Measurements from ENCODE around the gene GKAP1. TPM values are rescaled to one million over a fixed set of nuclear protein-coding genes. Genes with fewer than 3 reads are reported as not detected.

The GKAP1 gene
- total and polyA plus RNA-seq, 2 of the 13 experiments (the other 11 are each of a cell fraction or from before 2014, with no cell fraction given): 5.6 to 6.1 TPM

GRCh38 chr9:83775932-83776331, 41.6 kb downstream of the GKAP1 start:
- H3K4me3 ChIP-seq (replicated peaks in 1 of 3; ENCODE audit: insufficient read depth in 1 of 3, low read depth in 2 of 3, low read length in 3 of 3): no peak overlapping the region
- H3K4me1 ChIP-seq (ENCODE audit: insufficient read depth, low read length): no peaks in the 10 kb centered on the region
- no peaks in the 10 kb centered on the region for H3K79me2 ChIP-seq (ENCODE audit: insufficient read depth, low read length)
- TF ChIP-seq ZNF30 (CRISPR knock-in tag; IDR thresholded peaks at IDR 0.05): no peak
- no peak for TF ChIP-seq SSRP1 (CRISPR knock-in tag; IDR thresholded peaks at IDR 0.05)
- TF ChIP-seq ZNF468 (CRISPR knock-in tag; IDR thresholded peaks at IDR 0.05): no peak
- no peak for TF ChIP-seq SATB2 (CRISPR knock-in tag; IDR thresholded peaks at IDR 0.05)
- no peak overlapping the region for H3K4me2 ChIP-seq (ENCODE audit: low read depth, low read length)
- H3K9ac ChIP-seq (ENCODE audit: insufficient read depth, low read depth, low read length): no peak overlapping the region
- no peak overlapping the region for H2AFZ ChIP-seq (ENCODE audit: low read length)
- 80% methylated on average over 2 of the region's 2 CpGs for WGBS (ENCODE audit: low lambda C conversion rate)
- intact Hi-C loops (cut with micrococcal nuclease; ENCODE audit: unreplicated experiment): no loop called here
- in situ Hi-C loops (cut with HindIII; ENCODE audit: extremely low pct_ligation_motif_present, low pct_unique_long_range_greater_than_20kb): no loop called here
- BruUV-seq (replicated peaks): no TSS peak
- H3K9me3 ChIP-seq (ENCODE audit: low read length): no peaks in the 10 kb centered on the region
- H3K27ac ChIP-seq (ENCODE audit: extremely low read length, insufficient read depth, low read length): no peak overlapping the region
- ChIA-PET POLR2A (no interaction called here), CTCF (ENCODE audit: low intra/inter-chr PET ratio, low total read pairs) (no interaction called here)
- DNase-seq (ENCODE audit: low spot score) (no peak), FAIRE-seq (no peak), ATAC-seq (no peak)
- no peaks in the 10 kb centered on the region for H4K20me1 ChIP-seq (ENCODE audit: insufficient read depth, low read length)
- H3K36me3 ChIP-seq (replicated peaks in 1 of 2; ENCODE audit: control insufficient read depth in 1 of 2, insufficient read depth in 2 of 2, low read length in 2 of 2): no peaks in the 10 kb centered on the region
- H3K27me3 ChIP-seq (ENCODE audit: control insufficient read depth in 1 of 2, insufficient read depth in 2 of 2, low read length in 2 of 2): no peaks in the 10 kb centered on the region

- Histone ChIP-seq H3K27ac (ENCODE audit: extremely low read length, insufficient read depth, low read length) (no peak overlapping the region), H3K36me3 (replicated peaks in 1 of 2; ENCODE audit: control insufficient read depth in 1 of 2, insufficient read depth in 2 of 2, low read length in 2 of 2) (no peaks in the 10 kb centered on the region), H3K9me3 (ENCODE audit: low read length) (no peaks in the 10 kb centered on the region), H3K27me3 (ENCODE audit: control insufficient read depth in 1 of 2, insufficient read depth in 2 of 2, low read length in 2 of 2) (no peaks in the 10 kb centered on the region), H3K4me1 (ENCODE audit: insufficient read depth, low read length) (no peaks in the 10 kb centered on the region), H2AFZ (ENCODE audit: low read length) (no peak overlapping the region), H3K9ac (ENCODE audit: insufficient read depth, low read depth, low read length) (no peak overlapping the region), H3K4me3 (replicated peaks in 1 of 3; ENCODE audit: insufficient read depth in 1 of 3, low read depth in 2 of 3, low read length in 3 of 3) (no peak overlapping the region), H4K20me1 (ENCODE audit: insufficient read depth, low read length) (no peaks in the 10 kb centered on the region), H3K4me2 (ENCODE audit: low read depth, low read length) (no peak overlapping the region), H3K79me2 (ENCODE audit: insufficient read depth, low read length) (no peaks in the 10 kb centered on the region)
- WGBS (ENCODE audit: low lambda C conversion rate): 98% methylated on average over 6 of the region's 6 CpGs
- in situ Hi-C loops (cut with HindIII; ENCODE audit: extremely low pct_ligation_motif_present, low pct_unique_long_range_greater_than_20kb) (no loop called here), intact Hi-C loops (cut with micrococcal nuclease; ENCODE audit: unreplicated experiment) (no loop called here)
- ChIA-PET CTCF (ENCODE audit: low intra/inter-chr PET ratio, low total read pairs) (no interaction called here), POLR2A (no interaction called here)
- no peak for FAIRE-seq
- ATAC-seq: no peak
- no peak for DNase-seq (ENCODE audit: low spot score)
- no TSS peak for BruUV-seq (replicated peaks)
- TF ChIP-seq ZNF597 (CRISPR knock-in tag; IDR thresholded peaks at IDR 0.05) (no peak), NFRKB (IDR thresholded peaks at IDR 0.05) (no peak), CERS6 (CRISPR knock-in tag; IDR thresholded peaks at IDR 0.05) (no peak), CREBL2 (CRISPR knock-in tag; IDR thresholded peaks at IDR 0.05; ENCODE audit: borderline replicate concordance) (no peak), ZNF674 (CRISPR knock-in tag; IDR thresholded peaks at IDR 0.05; ENCODE audit: low read depth) (no peak), IKZF4 (CRISPR knock-in tag; IDR thresholded peaks at IDR 0.05; ENCODE audit: borderline replicate concordance, low read depth, not compliant biosample characterization) (no peak), HES4 (CRISPR knock-in tag; IDR thresholded peaks at IDR 0.05; ENCODE audit: borderline replicate concordance) (no peak), XRCC5 (optimal IDR thresholded peaks at IDR 0.05; ENCODE audit: low read length) (no peak), THAP7 (CRISPR knock-in tag; IDR thresholded peaks at IDR 0.05) (no peak), PBX3 (CRISPR knock-in tag; IDR thresholded peaks at IDR 0.05; ENCODE audit: borderline replicate concordance) (no peak)
These were observed 44.7 kb downstream of the GKAP1 start for GRCh38 chr9:83772860-83773259.

Measured in HepG2 (cell line).